Neutrophil (primary cell): ENCODE results near the gene SMCR8.
"Not testable (repeated sequence)": the region's sequence is repeated elsewhere in the genome, so short reads cannot be mapped to it uniquely, and the experiment has no call there.

Experiments used
- H3K27ac ChIP-seq: fragments of 200-600 bp; sonication (generic); 2 replicates; pipeline ENCODE4 v1.5.1; 2016; ENCODE audit warnings: mild to moderate bottlenecking, moderate library complexity
- H3K27me3 ChIP-seq: fragments of 200-600 bp; sonication (generic); 2 replicates; pipeline ENCODE4 v1.6.0; 2016; ENCODE audit warnings: mild to moderate bottlenecking
- H3K36me3 ChIP-seq: fragments of 200-600 bp; sonication (generic); 2 replicates; pipeline ENCODE4 v1.5.1; 2017
- H3K4me1 ChIP-seq, 2 experiments: fragments of 200-600 bp in 1 of 2; sonication (generic) in 1 of 2; 1 replicate in 1 of 2; 2 replicates in 1 of 2; pipeline versions ENCODE4 v1.5.1 to v1.6.1; 2013 to 2016; ENCODE audit warnings: low read depth in 1 of 2, low read length in 1 of 2, mild to moderate bottlenecking in 1 of 2, moderate library complexity in 1 of 2; ENCODE audit not compliant: control insufficient read depth in 1 of 2, insufficient read depth in 1 of 2
- H3K4me3 ChIP-seq, 2 experiments: fragments of 200-600 bp in 1 of 2; sonication (generic) in 1 of 2; 1 replicate in 1 of 2; 2 replicates in 1 of 2; pipeline ENCODE4 v1.5.1; 2013 to 2016; ENCODE audit warnings: low read depth in 1 of 2, low read length in 1 of 2, mild to moderate bottlenecking in 1 of 2, moderate library complexity in 1 of 2
- H3K9me3 ChIP-seq: fragments of 200-600 bp; sonication (generic); 2 replicates; pipeline ENCODE4 v1.5.1; 2016
- TF ChIP-seq, protein P1 (sequence below): fragments of 200-600 bp; sonication (generic); IDR thresholded peaks from 2 replicates; pipeline ENCODE4 v1.5.1; 2016; ENCODE audit warnings: antibody characterized with exemption

Gene SMCR8

DNA sequence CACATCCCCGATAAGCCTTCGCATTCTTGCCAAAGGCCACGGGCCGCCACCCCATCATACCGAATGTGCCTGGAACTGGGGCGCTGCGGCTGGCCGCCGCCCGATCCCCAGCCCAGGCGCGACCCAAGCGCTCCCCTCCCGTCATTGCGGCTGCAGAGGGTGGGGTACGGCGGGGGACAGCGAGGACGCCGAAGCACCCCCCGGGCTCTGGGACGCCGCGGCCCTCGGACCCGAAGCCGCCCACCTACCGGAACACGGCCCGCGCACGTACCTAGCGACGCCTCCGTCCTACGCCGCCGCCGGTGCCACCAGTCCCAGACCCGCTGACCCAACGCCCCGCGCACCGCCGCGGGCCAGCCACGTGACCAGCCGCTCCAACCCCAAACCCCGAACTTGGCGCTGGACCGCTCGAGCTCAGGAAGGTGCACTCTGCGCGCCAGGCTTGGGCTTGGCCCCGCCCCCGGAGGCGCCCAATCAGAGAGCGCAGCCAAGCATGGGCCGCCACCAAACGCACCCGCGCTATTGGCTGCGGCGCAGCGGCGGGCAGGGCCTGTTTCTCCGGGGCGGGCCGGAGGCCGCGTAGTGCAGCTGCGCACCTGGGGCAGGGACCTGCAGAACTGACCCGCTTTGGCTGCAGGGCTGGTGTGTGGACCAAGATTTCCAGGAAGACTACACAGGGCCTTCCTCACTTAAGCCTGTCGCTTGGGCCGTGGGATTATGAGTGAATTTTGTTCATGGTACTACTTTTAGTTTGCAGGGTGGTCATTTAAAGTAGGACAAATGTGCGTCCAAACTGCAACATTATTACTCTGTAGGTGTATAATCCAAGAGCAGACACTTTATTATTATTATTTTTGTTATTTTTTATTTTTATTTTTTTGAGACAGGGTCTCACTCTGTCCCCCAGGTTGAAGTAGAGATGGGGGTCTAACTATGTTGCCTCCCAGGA lies 48.3 kb downstream of the SMCR8 start, which contains the start of gene SHMT1:
Gene SHMT1, minus strand, starts transcription at position 450 of the 949 bp plus-strand sequence. CDS start 7,569 bp downstream, outside the sequence.
- H3K36me3 ChIP-seq: no peaks in the 10 kb centered on the region
- H3K27ac ChIP-seq: peak within 1 kb of the TSS; percentile 42
- H3K4me3 ChIP-seq: peak within 1 kb of the TSS; percentile 64 to 80
- H3K27me3 ChIP-seq: no peaks in the 10 kb centered on the region
- no peaks in the 10 kb centered on the region for H3K9me3 ChIP-seq
- TF ChIP-seq, protein P1, sequence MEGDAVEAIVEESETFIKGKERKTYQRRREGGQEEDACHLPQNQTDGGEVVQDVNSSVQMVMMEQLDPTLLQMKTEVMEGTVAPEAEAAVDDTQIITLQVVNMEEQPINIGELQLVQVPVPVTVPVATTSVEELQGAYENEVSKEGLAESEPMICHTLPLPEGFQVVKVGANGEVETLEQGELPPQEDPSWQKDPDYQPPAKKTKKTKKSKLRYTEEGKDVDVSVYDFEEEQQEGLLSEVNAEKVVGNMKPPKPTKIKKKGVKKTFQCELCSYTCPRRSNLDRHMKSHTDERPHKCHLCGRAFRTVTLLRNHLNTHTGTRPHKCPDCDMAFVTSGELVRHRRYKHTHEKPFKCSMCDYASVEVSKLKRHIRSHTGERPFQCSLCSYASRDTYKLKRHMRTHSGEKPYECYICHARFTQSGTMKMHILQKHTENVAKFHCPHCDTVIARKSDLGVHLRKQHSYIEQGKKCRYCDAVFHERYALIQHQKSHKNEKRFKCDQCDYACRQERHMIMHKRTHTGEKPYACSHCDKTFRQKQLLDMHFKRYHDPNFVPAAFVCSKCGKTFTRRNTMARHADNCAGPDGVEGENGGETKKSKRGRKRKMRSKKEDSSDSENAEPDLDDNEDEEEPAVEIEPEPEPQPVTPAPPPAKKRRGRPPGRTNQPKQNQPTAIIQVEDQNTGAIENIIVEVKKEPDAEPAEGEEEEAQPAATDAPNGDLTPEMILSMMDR: no peak
- peaks cover 10 to 18% of the 10 kb centered on the region in 2 experiments for H3K4me1 ChIP-seq

DNA sequence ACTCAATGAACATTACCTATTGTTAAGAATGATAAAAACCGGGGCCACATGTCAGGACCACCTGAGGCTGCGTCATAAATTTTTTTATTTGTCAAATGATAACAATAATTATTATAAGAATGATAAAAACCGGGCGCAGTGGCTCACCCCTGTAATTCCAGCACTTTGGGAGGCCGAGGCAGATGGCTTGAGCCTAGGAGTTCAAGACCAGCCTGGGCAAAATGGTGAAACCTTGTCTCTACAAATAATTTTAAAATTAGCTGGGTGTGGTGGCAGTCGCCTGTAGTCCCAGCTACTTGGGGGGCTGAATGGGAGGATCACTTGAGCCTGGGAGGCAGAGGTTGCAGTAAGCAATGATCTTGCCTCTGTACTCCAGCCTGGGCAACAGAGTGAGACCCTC lies 49.1 kb downstream of the SMCR8 start:
- Histone ChIP-seq H3K27ac (no peak overlapping the region), H3K4me3 (peak overlapping the region in 1 of 2 experiments; percentile 80), H3K27me3 (no peaks in the 10 kb centered on the region), H3K9me3 (no peaks in the 10 kb centered on the region), H3K36me3 (no peaks in the 10 kb centered on the region), H3K4me1 (peaks cover 10 to 18% of the 10 kb centered on the region in 2 experiments)
- TF ChIP-seq, protein P1: no peak

DNA sequence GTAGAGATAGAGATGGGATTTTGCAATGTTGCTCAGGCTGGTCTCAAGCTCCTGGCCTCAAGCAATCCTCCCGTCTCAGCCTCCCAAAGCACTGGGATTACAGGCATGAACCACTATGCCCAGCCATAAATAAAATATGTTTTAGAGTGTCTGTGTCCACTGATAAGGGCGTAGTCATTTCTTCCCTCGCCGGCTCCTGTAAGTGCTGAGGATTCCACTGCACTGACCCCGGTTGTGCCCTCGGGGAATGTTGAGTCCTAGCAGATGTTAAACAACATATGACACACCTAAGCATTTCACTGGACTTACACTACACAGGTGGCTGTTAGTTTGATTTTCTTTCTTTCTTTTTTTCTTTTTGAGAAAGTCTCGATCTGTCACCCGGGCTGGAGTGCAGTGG lies 53.9 kb downstream of the SMCR8 start:
- H3K27me3 ChIP-seq: peaks cover 17% of the 10 kb centered on the region
- H3K36me3 ChIP-seq: no peaks in the 10 kb centered on the region
- H3K27ac ChIP-seq: no peak overlapping the region
- no peak overlapping the region for H3K4me3 ChIP-seq
- no peaks in the 10 kb centered on the region for H3K9me3 ChIP-seq
- TF ChIP-seq, protein P1: no peak
- H3K4me1 ChIP-seq: peaks cover 0 to under 1% of the 10 kb centered on the region in 2 experiments

DNA sequence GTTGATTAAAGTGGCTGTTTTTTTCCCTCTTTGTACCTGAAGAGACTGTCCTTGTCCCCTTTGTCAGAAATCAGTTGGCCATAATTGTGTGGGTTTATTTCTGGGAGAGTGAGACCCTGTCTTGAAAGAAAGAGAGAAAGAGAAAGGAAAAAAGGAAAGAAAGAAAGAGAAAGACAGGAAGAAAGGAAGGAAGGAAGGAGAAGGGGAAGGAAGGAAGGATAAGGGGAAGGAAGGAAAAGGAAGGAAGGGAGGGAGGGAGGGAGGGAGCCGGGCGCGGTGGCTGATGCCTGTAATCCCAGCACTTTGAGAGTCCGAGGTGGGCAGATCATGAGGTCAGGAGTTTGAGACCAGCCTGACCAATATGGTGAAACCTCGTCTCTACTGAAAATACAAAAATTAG lies 55.7 kb downstream of the SMCR8 start:
- H3K27me3 ChIP-seq: peaks cover 17% of the 10 kb centered on the region
- TF ChIP-seq, protein P1: no peak
- no peaks in the 10 kb centered on the region for H3K9me3 ChIP-seq
- H3K4me1 ChIP-seq: no peaks in the 10 kb centered on the region
- no peak overlapping the region for H3K4me3 ChIP-seq
- H3K36me3 ChIP-seq: no peaks in the 10 kb centered on the region
- H3K27ac ChIP-seq: no peak overlapping the region

DNA sequence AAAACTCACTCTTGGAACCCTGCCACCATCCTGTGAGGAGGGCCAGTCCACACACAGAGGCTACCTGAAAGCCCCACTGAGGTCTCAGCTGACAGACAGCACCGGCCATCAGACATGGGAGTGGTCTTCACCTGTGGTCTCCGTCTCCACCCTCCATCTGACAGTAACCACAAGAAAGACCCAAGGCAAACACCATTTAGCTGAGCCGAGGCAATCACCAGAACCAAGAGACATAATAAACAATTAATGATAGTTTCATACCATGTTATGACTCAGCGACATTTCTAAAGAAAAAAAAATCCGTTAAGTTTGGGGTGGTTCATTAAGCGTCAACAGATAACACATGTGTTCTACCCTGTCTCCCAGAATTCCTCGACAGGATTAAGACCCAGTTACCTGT lies 56.4 kb downstream of the SMCR8 start:
- Histone ChIP-seq H3K4me1 (no peaks in the 10 kb centered on the region), H3K27ac (no peak overlapping the region), H3K9me3 (no peaks in the 10 kb centered on the region), H3K27me3 (peaks cover 17% of the 10 kb centered on the region), H3K36me3 (no peaks in the 10 kb centered on the region), H3K4me3 (no peak overlapping the region)
- TF ChIP-seq, protein P1: no peak

DNA sequence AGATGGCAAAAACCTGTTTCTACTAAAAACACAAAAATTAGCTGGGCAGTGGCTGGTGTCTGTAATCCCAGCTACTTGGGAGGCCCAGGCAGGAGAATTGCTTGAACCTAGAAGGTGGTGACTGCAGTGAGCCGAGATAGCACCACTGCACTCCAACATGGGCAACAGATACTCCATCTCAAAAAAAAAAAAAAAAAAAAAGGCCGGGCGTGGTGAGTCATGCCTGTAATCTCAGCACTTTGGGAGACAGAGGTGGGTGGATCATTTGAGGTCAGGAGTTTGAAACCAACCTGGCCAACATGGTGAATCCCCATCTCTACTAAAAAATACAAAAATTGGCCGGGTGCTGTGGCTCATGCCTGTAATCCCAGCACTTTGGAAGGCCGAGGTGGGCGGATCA lies 58.1 kb downstream of the SMCR8 start:
- peaks cover 12 to 16% of the 10 kb centered on the region in 2 experiments for H3K4me1 ChIP-seq
- H3K27me3 ChIP-seq: peaks cover 17% of the 10 kb centered on the region
- H3K4me3 ChIP-seq, H3K36me3 ChIP-seq, H3K27ac ChIP-seq, H3K9me3 ChIP-seq: not testable (repeated sequence)
